Measurements from ENCODE around the gene SPTLC1. TPM values are rescaled to one million over a fixed set of nuclear protein-coding genes. Genes with fewer than 3 reads are reported as not detected.

The SPTLC1 gene
- total RNA-seq, 4 donors from 2014 or later: 36.7 to 160 (median 112) TPM

DNA sequence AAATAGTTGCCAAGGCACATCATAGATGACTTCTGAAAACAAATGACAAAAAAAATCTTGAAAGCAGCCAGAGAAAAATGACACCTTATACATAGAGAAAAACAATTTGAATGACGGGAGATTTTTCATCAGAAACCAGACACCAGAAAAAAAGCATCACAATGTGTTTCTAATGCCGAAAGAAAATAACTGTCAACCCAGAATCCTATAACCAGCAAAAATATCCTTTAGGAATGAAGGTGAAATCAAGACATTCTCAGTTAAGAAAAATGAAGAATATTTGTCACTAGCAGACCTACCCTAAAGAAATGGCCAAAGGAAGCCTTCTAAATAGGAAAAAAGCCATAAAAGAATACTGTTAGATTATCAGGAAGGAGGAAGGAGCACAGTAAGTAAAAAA lies 54.0 kb downstream of the SPTLC1 start:
- Histone ChIP-seq H3K9me3 (peaks cover 22 to 26% of the 10 kb centered on the region in 2 donors), H3K36me3 (peaks cover 0 to 49% (median 17%) of the 10 kb centered on the region in 4 donors), H3K27me3 (no peaks in the 10 kb centered on the region), H3K4me3 (no peak overlapping the region), H3K27ac (no peak overlapping the region), H3K4me1 (peaks cover 0 to 7% (median 3%) of the 10 kb centered on the region in 4 donors)
- WGBS, 2 donors (ENCODE audit: low coverage in 1 of 2): 95 to 100% methylated on average over 2 of the region's 2 CpGs
- DNase-seq: no peak
- TF ChIP-seq, protein P1, sequence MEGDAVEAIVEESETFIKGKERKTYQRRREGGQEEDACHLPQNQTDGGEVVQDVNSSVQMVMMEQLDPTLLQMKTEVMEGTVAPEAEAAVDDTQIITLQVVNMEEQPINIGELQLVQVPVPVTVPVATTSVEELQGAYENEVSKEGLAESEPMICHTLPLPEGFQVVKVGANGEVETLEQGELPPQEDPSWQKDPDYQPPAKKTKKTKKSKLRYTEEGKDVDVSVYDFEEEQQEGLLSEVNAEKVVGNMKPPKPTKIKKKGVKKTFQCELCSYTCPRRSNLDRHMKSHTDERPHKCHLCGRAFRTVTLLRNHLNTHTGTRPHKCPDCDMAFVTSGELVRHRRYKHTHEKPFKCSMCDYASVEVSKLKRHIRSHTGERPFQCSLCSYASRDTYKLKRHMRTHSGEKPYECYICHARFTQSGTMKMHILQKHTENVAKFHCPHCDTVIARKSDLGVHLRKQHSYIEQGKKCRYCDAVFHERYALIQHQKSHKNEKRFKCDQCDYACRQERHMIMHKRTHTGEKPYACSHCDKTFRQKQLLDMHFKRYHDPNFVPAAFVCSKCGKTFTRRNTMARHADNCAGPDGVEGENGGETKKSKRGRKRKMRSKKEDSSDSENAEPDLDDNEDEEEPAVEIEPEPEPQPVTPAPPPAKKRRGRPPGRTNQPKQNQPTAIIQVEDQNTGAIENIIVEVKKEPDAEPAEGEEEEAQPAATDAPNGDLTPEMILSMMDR (IDR thresholded peaks at IDR 0.05): no peak
- TF ChIP-seq POLR2AphosphoS5 (IDR thresholded peaks at IDR 0.05) (no peak), EP300 (IDR thresholded peaks at IDR 0.05; ENCODE audit: low read depth) (no peak), POLR2A (IDR thresholded peaks at IDR 0.05) (no peak)
- in situ Hi-C loops (cut with MboI; ENCODE audit: low pct_ligation_motif_present in 1 of 4, low pct_unique_long_range_greater_than_20kb in 1 of 4, low sequenced_read_pairs in 3 of 4): no loop called here
- intact Hi-C loops (cut with DNase I; ENCODE audit: low total_unique reads): no loop called here

DNA sequence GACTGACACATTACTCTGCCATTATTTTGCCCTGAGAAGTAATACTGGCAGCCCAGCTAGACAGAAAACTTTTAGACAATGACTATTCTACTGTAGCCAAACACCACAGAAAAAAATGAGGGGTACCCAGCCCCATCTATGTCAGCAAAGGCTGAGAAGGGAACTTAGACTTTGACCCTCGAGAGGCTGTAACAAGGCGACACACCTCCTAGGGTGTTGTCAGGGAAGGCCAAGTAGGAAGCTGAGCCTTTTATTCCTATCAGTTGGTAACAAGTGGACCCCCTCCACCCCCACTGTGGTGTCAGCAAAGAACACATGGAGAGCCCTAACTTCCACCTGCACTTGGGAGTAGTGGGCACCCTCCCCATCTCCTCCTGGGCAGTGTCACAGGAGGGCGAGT lies 55.6 kb downstream of the SPTLC1 start:
- peaks cover 0 to 7% (median 3%) of the 10 kb centered on the region in 4 donors for H3K4me1 ChIP-seq
- WGBS, 2 donors (ENCODE audit: low coverage in 1 of 2): 74% methylated on average over 3 of the region's 3 CpGs; no CpG with 5 or more reads in 1 of the 2 donors
- in situ Hi-C loops (cut with MboI; ENCODE audit: low pct_ligation_motif_present in 1 of 4, low pct_unique_long_range_greater_than_20kb in 1 of 4, low sequenced_read_pairs in 3 of 4) (no loop called here), intact Hi-C loops (cut with DNase I; ENCODE audit: low total_unique reads) (no loop called here)
- DNase-seq: peak; percentile 18
- peaks cover 0 to 37% (median 16%) of the 10 kb centered on the region in 4 donors for H3K36me3 ChIP-seq
- H3K27me3 ChIP-seq: no peaks in the 10 kb centered on the region
- no peak overlapping the region for H3K27ac ChIP-seq
- H3K4me3 ChIP-seq: no peak overlapping the region
- TF ChIP-seq POLR2AphosphoS5 (IDR thresholded peaks at IDR 0.05) (no peak), POLR2A (IDR thresholded peaks at IDR 0.05) (no peak), EP300 (IDR thresholded peaks at IDR 0.05; ENCODE audit: low read depth) (no peak)
- TF ChIP-seq, protein P1 (IDR thresholded peaks at IDR 0.05): no peak
- peaks cover 22 to 26% of the 10 kb centered on the region in 2 donors for H3K9me3 ChIP-seq

DNA sequence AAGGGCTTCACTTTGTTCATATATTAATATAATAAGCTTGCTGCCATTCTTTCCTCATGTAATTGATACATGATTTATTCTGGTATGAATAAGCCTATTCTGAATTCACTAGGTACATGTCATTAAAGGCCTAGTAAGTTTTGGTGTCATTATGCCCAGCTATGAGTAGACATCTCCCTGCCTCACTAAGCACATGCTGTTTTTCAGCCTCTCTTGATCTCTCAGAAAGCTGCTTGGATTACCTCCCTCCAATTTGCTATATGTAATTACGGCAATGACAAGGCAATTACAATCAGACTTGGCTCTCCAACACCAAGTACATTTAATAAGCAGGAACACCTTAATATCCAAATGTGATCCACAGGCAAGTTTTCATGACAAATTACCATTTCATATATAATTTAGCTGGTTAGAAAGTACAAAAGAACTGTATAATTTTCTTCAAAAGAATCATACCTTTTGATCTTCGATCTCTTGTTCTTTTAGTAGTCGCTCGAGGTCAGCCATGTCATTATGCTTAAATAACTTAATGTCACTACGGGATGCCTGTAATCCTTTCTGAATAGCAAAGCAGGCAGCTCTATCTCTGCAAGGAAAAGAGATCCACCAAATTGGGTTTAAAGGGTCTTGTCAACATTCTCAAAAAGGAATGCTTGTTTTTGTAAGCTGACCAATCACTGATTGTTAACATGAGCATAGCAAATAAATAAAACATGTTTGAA lies 56.3 kb downstream of the SPTLC1 start:
- in situ Hi-C loops (cut with MboI; ENCODE audit: low pct_ligation_motif_present in 1 of 4, low pct_unique_long_range_greater_than_20kb in 1 of 4, low sequenced_read_pairs in 3 of 4): no loop called here
- no peak for TF ChIP-seq POLR2AphosphoS5 (IDR thresholded peaks at IDR 0.05)
- no peak for TF ChIP-seq EP300 (IDR thresholded peaks at IDR 0.05; ENCODE audit: low read depth)
- no peak for TF ChIP-seq POLR2A (IDR thresholded peaks at IDR 0.05)
- TF ChIP-seq, protein P1 (IDR thresholded peaks at IDR 0.05): no peak
- Histone ChIP-seq H3K27ac (no peak overlapping the region), H3K36me3 (peaks cover 0 to 37% (median 15%) of the 10 kb centered on the region in 4 donors), H3K27me3 (no peaks in the 10 kb centered on the region), H3K4me1 (peaks cover 0 to 7% (median 3%) of the 10 kb centered on the region in 4 donors), H3K9me3 (peaks cover 22 to 24% of the 10 kb centered on the region in 2 donors), H3K4me3 (no peak overlapping the region)
- intact Hi-C loops (cut with DNase I; ENCODE audit: low total_unique reads): no loop called here
- 90 to 100% methylated on average over 5 of the region's 5 CpGs for WGBS, 2 donors (ENCODE audit: low coverage in 1 of 2)
- DNase-seq: no peak

DNA sequence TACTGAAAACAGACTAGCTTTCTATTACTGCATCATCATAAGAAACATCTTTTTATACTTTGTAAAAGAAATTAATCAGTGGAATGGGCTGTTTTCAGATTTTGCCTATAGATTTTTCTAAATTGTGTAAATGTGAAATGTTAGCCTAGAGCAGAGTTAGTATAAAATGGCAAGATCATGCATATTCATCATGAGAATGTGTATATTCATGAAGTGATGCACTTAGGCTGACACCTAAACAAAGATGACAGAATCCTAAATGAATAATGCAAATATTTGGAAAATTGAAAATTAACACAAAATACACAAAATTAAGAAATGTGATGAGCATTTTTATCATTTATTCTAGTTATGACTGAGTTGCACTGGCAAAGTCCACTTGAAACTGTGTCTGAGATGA lies 57.2 kb downstream of the SPTLC1 start:
- in situ Hi-C loops (cut with MboI; ENCODE audit: low pct_ligation_motif_present in 1 of 4, low pct_unique_long_range_greater_than_20kb in 1 of 4, low sequenced_read_pairs in 3 of 4) (no loop called here), intact Hi-C loops (cut with DNase I; ENCODE audit: low total_unique reads) (no loop called here)
- Histone ChIP-seq H3K27ac (no peak overlapping the region), H3K9me3 (peaks cover 18 to 19% of the 10 kb centered on the region in 2 donors), H3K4me1 (peaks cover 0 to 7% (median 3%) of the 10 kb centered on the region in 4 donors), H3K36me3 (peaks cover 0 to 35% (median 14%) of the 10 kb centered on the region in 4 donors), H3K4me3 (no peak overlapping the region), H3K27me3 (no peaks in the 10 kb centered on the region)
- no peak for TF ChIP-seq POLR2AphosphoS5 (IDR thresholded peaks at IDR 0.05)
- TF ChIP-seq, protein P1 (IDR thresholded peaks at IDR 0.05): no peak
- TF ChIP-seq EP300 (IDR thresholded peaks at IDR 0.05; ENCODE audit: low read depth): no peak
- no peak for TF ChIP-seq POLR2A (IDR thresholded peaks at IDR 0.05)
- no peak for DNase-seq
